ENCODE data around the gene SLC27A4.

DNA sequence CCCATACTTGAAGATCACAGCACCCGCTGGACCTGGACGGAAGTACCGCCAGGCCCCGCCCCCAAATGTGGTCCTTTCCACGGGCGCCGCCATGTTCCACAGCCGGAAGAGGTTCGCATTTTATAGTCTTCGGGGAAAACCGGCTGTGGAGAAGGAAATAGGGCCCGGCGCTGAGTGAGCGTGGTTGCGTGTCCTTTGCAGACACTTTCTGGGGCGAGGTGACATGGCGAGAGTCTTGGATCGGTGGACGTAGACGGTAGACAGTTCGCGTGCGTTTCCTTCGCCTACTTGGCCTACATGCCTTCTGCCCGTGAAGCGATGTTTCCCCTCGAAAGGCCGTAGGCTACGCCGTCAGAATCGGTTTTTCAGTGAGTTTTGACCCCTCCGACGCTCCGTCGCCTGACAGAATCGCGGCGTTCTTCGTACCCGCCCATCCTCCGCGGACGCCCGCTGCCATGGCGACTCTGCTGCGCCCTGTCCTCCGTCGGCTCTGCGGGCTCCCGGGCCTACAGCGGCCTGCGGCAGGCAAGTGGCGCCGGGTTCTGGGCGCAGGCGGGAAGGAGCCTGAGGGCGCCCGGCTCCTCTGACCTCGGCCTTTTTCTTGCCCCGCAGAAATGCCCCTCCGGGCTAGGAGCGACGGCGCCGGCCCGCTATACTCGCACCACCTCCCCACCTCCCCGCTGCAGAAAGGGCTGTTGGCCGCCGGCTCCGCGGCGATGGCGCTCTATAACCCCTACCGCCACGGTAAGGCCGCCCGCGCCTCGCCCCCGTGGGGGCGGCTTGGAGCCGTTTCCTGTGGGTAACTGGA, 17.7 kb upstream of the SLC27A4 start, which contains the start of the genes COQ4 and TRUB2:
- TF ChIP-seq POLR2A (IDR thresholded peaks at IDR 0.05) = peak in 1 of 2 donors; percentile 42
- TF ChIP-seq, protein P1, sequence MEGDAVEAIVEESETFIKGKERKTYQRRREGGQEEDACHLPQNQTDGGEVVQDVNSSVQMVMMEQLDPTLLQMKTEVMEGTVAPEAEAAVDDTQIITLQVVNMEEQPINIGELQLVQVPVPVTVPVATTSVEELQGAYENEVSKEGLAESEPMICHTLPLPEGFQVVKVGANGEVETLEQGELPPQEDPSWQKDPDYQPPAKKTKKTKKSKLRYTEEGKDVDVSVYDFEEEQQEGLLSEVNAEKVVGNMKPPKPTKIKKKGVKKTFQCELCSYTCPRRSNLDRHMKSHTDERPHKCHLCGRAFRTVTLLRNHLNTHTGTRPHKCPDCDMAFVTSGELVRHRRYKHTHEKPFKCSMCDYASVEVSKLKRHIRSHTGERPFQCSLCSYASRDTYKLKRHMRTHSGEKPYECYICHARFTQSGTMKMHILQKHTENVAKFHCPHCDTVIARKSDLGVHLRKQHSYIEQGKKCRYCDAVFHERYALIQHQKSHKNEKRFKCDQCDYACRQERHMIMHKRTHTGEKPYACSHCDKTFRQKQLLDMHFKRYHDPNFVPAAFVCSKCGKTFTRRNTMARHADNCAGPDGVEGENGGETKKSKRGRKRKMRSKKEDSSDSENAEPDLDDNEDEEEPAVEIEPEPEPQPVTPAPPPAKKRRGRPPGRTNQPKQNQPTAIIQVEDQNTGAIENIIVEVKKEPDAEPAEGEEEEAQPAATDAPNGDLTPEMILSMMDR (IDR thresholded peaks at IDR 0.05) = peak in 3 of 4 experiments; percentile 16 to 27 (median 25)

Measured in uterus (tissue), 2 donors.